Tibial nerve (tissue), 4 donors: ENCODE results near the gene IL37. TPM values are rescaled to one million over a fixed set of nuclear protein-coding genes. Genes with fewer than 3 reads are reported as not detected.
A peak's percentile ranks its signal among the peaks of the same experiment; 100 is the strongest.

ENCODE experiments used
- DNase-seq, 2 donors: peaks; one replicate each; pipeline ENCODE4 v3.0.0-alpha.2; 2019; ENCODE audit warnings: low spot score in 2 of 2
- H3K27ac ChIP-seq, 4 donors: fragments of 200-600 bp; sonication (generic) in 3 of 4; one replicate each; pipeline ENCODE4 v1.5.1; 2017 to 2019; ENCODE audit warnings: mild to moderate bottlenecking in 1 of 4
- H3K27me3 ChIP-seq, 2 donors: fragments of 200-600 bp; sonication (generic) in 1 of 2; one replicate each; pipeline versions ENCODE4 v1.5.1 to v1.6.0; 2017 to 2019
- H3K36me3 ChIP-seq, 3 donors: fragments of 200-600 bp; sonication (generic); one replicate each; pipeline ENCODE4 v1.5.1; 2018 to 2019
- H3K4me1 ChIP-seq, 4 donors: fragments of 200-600 bp; sonication (generic) in 3 of 4; one replicate each; pipeline ENCODE4 v1.5.1; 2017 to 2019
- H3K4me3 ChIP-seq, 4 donors: fragments of 200-600 bp; sonication (generic) in 3 of 4; one replicate each; pipeline ENCODE4 v1.5.1; 2017 to 2019; ENCODE audit warnings: mild to moderate bottlenecking in 1 of 4, moderate library complexity in 1 of 4
- H3K9me3 ChIP-seq, 4 donors: fragments of 200-600 bp; sonication (generic) in 3 of 4; one replicate each; pipeline ENCODE4 v1.5.1; 2017 to 2019
- EP300 ChIP-seq, 2 donors: sonication (generic); formaldehyde crosslinking; IDR thresholded peaks; one replicate each; pipeline ENCODE4 v1.6.1; 2017; ENCODE audit warnings: antibody characterized with exemption in 2 of 2, mild to moderate bottlenecking in 1 of 2
- POLR2A ChIP-seq, 2 donors: fragments of 450-650 bp; IDR thresholded peaks; one replicate each; pipeline ENCODE4 v1.6.1; 2017; ENCODE audit warnings: antibody characterized with exemption in 2 of 2, mild to moderate bottlenecking in 2 of 2, moderate library complexity in 2 of 2
- WGBS, 2 donors: methylation state at CpG; one replicate each; pipeline ENCODE4 v1.1.5; 2018; 5-methylcytosine and 5-hydroxymethylcytosine counted together
- total RNA-seq, 4 donors: library from RNA; depleted of rRNA; stranded (reverse); fragments of >200 nt; gene quantifications; one replicate each; pipeline ENCODE4 v1.1.0, GENCODE V29; 2016
- TF ChIP-seq, protein P1 (sequence below), 5 experiments: fragments of 200-600 bp in 3 of 5; fragments of 450-650 bp in 2 of 5; sonication (generic) in 3 of 5; IDR thresholded peaks; one replicate each; pipeline ENCODE4 v1.5.1; 2016 to 2019; ENCODE audit warnings: antibody characterized with exemption in 5 of 5, mild to moderate bottlenecking in 3 of 5, moderate library complexity in 2 of 5

Gene IL37
- total RNA-seq, 4 donors from 2014 or later, result not detected

DNA sequence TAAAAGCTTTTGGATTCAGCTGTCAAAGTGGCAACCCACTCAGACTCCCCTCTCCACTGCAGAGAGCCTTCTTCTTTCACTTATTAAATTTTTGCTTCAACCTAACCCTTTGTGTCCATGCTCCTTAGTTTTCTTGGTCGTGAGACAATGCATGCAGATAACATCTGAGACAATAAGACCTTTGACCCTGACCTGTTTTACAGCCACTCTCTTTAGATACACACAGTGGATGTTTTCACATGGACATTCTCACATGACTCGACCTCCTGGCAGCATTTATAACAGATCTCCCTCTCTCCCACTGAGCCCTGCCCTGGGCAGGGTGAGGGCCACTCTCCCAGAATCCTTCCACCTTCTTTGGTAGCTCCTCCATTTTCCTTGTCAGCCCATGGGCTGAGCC lies 36.4 kb downstream of the IL37 start:
- TF ChIP-seq POLR2A (IDR thresholded peaks at IDR 0.05) (no peak), EP300 (IDR thresholded peaks at IDR 0.05) (no peak)
- TF ChIP-seq, protein P1, sequence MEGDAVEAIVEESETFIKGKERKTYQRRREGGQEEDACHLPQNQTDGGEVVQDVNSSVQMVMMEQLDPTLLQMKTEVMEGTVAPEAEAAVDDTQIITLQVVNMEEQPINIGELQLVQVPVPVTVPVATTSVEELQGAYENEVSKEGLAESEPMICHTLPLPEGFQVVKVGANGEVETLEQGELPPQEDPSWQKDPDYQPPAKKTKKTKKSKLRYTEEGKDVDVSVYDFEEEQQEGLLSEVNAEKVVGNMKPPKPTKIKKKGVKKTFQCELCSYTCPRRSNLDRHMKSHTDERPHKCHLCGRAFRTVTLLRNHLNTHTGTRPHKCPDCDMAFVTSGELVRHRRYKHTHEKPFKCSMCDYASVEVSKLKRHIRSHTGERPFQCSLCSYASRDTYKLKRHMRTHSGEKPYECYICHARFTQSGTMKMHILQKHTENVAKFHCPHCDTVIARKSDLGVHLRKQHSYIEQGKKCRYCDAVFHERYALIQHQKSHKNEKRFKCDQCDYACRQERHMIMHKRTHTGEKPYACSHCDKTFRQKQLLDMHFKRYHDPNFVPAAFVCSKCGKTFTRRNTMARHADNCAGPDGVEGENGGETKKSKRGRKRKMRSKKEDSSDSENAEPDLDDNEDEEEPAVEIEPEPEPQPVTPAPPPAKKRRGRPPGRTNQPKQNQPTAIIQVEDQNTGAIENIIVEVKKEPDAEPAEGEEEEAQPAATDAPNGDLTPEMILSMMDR (IDR thresholded peaks at IDR 0.05), result no peak
- DNase-seq, result no peak
- no peak overlapping the region for H3K27ac ChIP-seq

DNA sequence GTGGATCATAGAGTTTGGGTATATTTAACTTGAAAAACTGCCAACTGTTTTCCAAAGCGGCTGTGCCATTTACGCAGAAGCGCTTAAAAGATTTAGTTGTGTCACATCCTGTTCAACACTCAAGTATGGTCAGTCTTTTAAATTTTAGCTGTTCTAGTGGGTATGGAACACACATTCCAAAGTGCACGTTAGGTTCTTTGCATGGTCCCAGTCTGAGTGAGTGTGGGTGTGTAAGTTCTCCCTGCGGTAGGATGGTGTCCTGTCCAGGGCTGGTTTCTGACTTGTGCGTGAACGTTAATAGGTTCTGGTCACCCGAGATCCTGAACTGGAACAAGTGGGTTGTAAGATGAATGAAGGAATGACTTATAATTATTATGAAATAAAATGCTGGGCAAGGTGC lies 38.5 kb downstream of the IL37 start:
- Histone ChIP-seq H3K36me3 (no peaks in the 10 kb centered on the region), H3K4me1 (no peaks in the 10 kb centered on the region), H3K4me3 (no peak overlapping the region), H3K9me3 (peaks cover 0 to 33% (median 3%) of the 10 kb centered on the region in 4 donors), H3K27ac (no peak overlapping the region), H3K27me3 (no peaks in the 10 kb centered on the region)
- no peak for DNase-seq
- TF ChIP-seq EP300 (IDR thresholded peaks at IDR 0.05) (no peak), POLR2A (IDR thresholded peaks at IDR 0.05) (no peak)
- TF ChIP-seq, protein P1 (IDR thresholded peaks at IDR 0.05), result no peak
- 77 to 84% methylated on average over 8 of the region's 8 CpGs for WGBS, 2 donors

More for the DNA sequence above, 36.4 kb downstream of the IL37 start:
- Histone ChIP-seq H3K9me3 (peaks cover 0 to 33% (median 3%) of the 10 kb centered on the region in 4 donors), H3K4me1 (no peaks in the 10 kb centered on the region), H3K4me3 (no peak overlapping the region), H3K27me3 (no peaks in the 10 kb centered on the region), H3K36me3 (no peaks in the 10 kb centered on the region)
- 14 to 16% methylated on average over 2 of the region's 2 CpGs for WGBS, 2 donors

DNA sequence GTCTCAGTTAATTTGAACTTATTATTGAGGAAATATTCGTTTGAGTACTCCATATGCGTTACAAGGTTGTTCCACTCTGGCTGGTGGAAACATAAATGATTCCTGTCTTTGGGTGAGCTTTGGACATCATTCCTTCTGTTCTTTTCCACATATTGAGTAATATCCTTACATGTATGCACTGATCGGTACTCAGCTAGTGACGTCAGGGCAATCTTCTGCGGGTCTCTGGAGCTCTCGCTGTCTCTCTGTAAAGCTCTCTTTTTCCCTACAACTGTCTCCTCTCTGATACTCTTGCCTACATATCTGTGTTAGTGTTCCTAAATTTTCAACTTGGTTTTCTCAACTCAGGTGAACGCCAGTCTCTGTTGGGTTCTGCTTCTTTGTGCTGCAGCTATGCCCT lies 43.4 kb downstream of the IL37 start:
- TF ChIP-seq, protein P1 (IDR thresholded peaks at IDR 0.05), result no peak
- TF ChIP-seq EP300 (IDR thresholded peaks at IDR 0.05) (no peak), POLR2A (IDR thresholded peaks at IDR 0.05) (no peak)
- DNase-seq, result no peak
- no peaks in the 10 kb centered on the region for H3K27me3 ChIP-seq
- H3K36me3 ChIP-seq, result no peaks in the 10 kb centered on the region
- H3K9me3 ChIP-seq, result no peaks in the 10 kb centered on the region
- H3K4me1 ChIP-seq, result no peaks in the 10 kb centered on the region
- H3K27ac ChIP-seq, result no peak overlapping the region
- H3K4me3 ChIP-seq, result no peak overlapping the region
- WGBS, 2 donors, result 79 to 92% methylated on average over 7 of the region's 7 CpGs

DNA sequence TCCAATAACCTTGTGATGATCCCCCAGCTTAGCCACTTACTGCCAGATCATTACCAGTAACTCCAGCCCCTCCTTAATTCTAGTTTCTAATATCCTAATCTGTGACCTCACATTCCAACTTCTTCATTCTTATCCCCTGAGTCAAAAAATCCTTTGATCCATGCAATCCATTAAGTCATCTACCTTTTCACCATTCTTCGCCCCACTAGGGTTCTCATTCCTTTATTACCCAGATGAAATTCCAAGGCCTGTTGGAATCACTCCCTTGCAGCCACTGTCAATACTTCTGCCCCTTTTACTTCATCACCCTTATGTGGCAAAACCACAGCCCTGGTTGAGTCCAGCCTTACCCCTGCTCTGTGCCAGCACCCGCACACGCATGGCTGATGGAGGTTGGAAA lies 46.5 kb downstream of the IL37 start:
- DNase-seq, result no peak
- Histone ChIP-seq H3K4me1 (no peaks in the 10 kb centered on the region), H3K4me3 (no peak overlapping the region), H3K9me3 (no peaks in the 10 kb centered on the region), H3K27me3 (no peaks in the 10 kb centered on the region), H3K27ac (no peak overlapping the region), H3K36me3 (no peaks in the 10 kb centered on the region)
- TF ChIP-seq EP300 (IDR thresholded peaks at IDR 0.05) (no peak), POLR2A (IDR thresholded peaks at IDR 0.05) (no peak)
- TF ChIP-seq, protein P1 (IDR thresholded peaks at IDR 0.05), result no peak
- WGBS, 2 donors, result 95 to 98% methylated on average over 3 of the region's 3 CpGs

DNA sequence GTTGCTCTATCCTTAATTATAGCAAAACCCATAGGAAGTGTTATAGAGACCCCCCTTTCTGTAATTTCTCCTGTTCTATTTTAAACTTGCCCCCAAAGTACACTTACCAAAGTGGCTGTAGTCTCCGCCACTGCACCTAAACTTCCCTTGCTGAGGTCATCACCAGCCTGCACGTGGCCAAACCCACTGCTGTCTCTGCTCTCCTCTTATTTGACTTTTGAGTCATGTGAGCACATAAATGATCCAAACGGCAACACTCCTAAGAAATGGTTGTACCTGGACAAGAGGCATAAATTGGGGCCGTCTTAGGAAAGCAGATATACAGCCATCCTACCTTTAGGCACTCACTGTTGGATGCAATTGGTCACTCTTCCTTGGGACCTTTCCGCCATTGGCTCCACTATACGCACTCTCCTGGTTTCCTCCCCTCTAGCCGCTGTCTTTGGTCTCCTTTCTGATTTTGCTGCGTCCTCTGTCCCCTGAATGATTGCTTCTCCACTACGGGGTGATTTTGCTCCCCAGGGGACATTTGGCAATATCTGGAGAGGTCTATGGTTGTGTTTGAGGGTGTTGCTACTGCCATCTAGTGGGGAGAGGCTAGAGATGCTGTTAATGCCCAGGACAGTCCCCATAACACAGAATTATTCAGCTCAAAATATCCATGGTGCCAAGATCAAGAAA lies 47.6 kb downstream of the IL37 start:
- no peaks in the 10 kb centered on the region for H3K4me1 ChIP-seq
- TF ChIP-seq POLR2A (IDR thresholded peaks at IDR 0.05) (no peak), EP300 (IDR thresholded peaks at IDR 0.05) (no peak)
- TF ChIP-seq, protein P1 (IDR thresholded peaks at IDR 0.05), result peak; percentile 32 to 76 (median 60)
- WGBS, 2 donors, result 47 to 51% methylated on average over 9 of the region's 9 CpGs

More for the DNA sequence above, 47.6 kb downstream of the IL37 start:
- H3K36me3 ChIP-seq, result no peaks in the 10 kb centered on the region
- no peaks in the 10 kb centered on the region for H3K27me3 ChIP-seq
- peak in 1 of 2 donors; percentile 15 for DNase-seq
- H3K9me3 ChIP-seq, result no peaks in the 10 kb centered on the region
- H3K4me3 ChIP-seq, result no peak overlapping the region
- no peak overlapping the region for H3K27ac ChIP-seq
